Upper lobe of right lung (tissue), 1 donor: Measurements from ENCODE around the gene TBCK. TPM values are rescaled to one million over a fixed set of nuclear protein-coding genes. Genes with fewer than 3 reads are reported as not detected.

ENCODE experiments used
- ATAC-seq: fragments of 200-7000 bp; cut with Tn5 transposase; one replicate; pipeline ENCODE4 v1.9.1; 2020; ENCODE audit warnings: mild to moderate bottlenecking, moderate library complexity
- DNase-seq: peaks from one replicate; pipeline ENCODE4 v3.0.0-alpha.2; 2020
- H3K27ac ChIP-seq: fragments of 200-600 bp; one replicate; pipeline ENCODE4 v1.8.0; 2022
- H3K27me3 ChIP-seq: fragments of 200-600 bp; one replicate; pipeline ENCODE4 v1.8.0; 2022; ENCODE audit warnings: mild to moderate bottlenecking
- H3K36me3 ChIP-seq: fragments of 200-600 bp; one replicate; pipeline ENCODE4 v1.8.0; 2022
- H3K4me1 ChIP-seq: fragments of 200-600 bp; one replicate; pipeline ENCODE4 v1.8.0; 2022
- H3K4me3 ChIP-seq: fragments of 200-600 bp; one replicate; pipeline ENCODE4 v1.8.0; 2022; ENCODE audit warnings: mild to moderate bottlenecking
- H3K9me3 ChIP-seq: fragments of 200-600 bp; one replicate; pipeline ENCODE4 v1.8.0; 2022
- CTCF ChIP-seq: fragments of 200-600 bp; IDR thresholded peaks from one replicate; pipeline ENCODE4 v1.8.0; 2022; ENCODE audit warnings: antibody characterized with exemption
- intact Hi-C: fragments of 100-400 bp; cut with DNase I; formaldehyde crosslinking; loops from one replicate; pipeline ENCODE4 v1.11.0; 2022
- total RNA-seq: library from RNA; stranded (reverse); fragmentation: NEBNext Ultra II Directional; extraction: Animal tissue kit (Norgen Biotek cat#: 25700); gene quantifications from one replicate; pipeline ENCODE4 v1.2.1, GENCODE V29; 2021
- donor health status: DM: no; HTN: yes; CAD: no; lungs with severe emphysema.

Gene TBCK
- total RNA-seq, 1 donor from 2014 or later, result 51.7 TPM

- no peak overlapping the region for H3K27ac ChIP-seq
- TF ChIP-seq CTCF, result no peak
- intact Hi-C loops, result no loop called here
- peak overlapping the region; percentile 4 for H3K4me3 ChIP-seq
- no peaks in the 10 kb centered on the region for H3K27me3 ChIP-seq
- H3K9me3 ChIP-seq, result no peaks in the 10 kb centered on the region
- no peak for DNase-seq
- ATAC-seq, result no peak
- H3K4me1 ChIP-seq, result no peaks in the 10 kb centered on the region
- H3K36me3 ChIP-seq, result peaks cover 10% of the 10 kb centered on the region
These were observed 39.2 kb upstream of the TBCK start for GRCh38 chr4:106355193-106355592.

- no peaks in the 10 kb centered on the region for H3K27me3 ChIP-seq
- DNase-seq (no peak), ATAC-seq (no peak)
- no peak overlapping the region for H3K4me3 ChIP-seq
- no peaks in the 10 kb centered on the region for H3K9me3 ChIP-seq
- intact Hi-C loops, result no loop called here
- H3K4me1 ChIP-seq, result no peaks in the 10 kb centered on the region
- peaks cover 21% of the 10 kb centered on the region for H3K36me3 ChIP-seq
- TF ChIP-seq CTCF, result no peak
- no peak overlapping the region for H3K27ac ChIP-seq
These were observed 37.8 kb upstream of the TBCK start for GRCh38 chr4:106353786-106354185.

GRCh38 chr4:106351016-106351415 is 35.0 kb upstream of the TBCK start:
- no peak for DNase-seq
- no peak overlapping the region for H3K27ac ChIP-seq
- H3K4me3 ChIP-seq, result no peak overlapping the region
- no peaks in the 10 kb centered on the region for H3K4me1 ChIP-seq
- ATAC-seq, result no peak
- no peak for TF ChIP-seq CTCF
- peaks cover 38% of the 10 kb centered on the region for H3K36me3 ChIP-seq
- no peaks in the 10 kb centered on the region for H3K9me3 ChIP-seq
- no peaks in the 10 kb centered on the region for H3K27me3 ChIP-seq
- intact Hi-C loops, result no loop called here

DNA sequence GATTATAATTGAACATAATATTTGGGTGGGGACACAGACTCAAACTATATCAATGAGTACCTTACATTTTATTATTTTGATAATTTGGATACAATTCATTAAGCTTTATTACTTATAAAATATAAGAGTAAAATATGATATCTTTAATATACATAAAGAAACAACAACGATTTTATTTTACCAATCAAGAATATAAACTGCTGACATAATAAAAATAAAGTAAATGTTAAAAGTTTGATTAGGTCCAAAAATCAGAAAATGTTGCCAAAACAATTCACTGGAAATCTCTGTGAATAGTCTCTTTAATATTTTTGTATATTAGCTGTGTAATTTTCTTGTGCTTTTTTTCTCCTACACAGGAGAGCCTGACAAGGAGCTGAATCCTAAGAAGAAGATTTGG is 31.2 kb upstream of the TBCK start:
- H3K9me3 ChIP-seq, result no peaks in the 10 kb centered on the region
- ATAC-seq, result no peak
- H3K27ac ChIP-seq, result no peak overlapping the region
- H3K36me3 ChIP-seq, result peaks cover 38% of the 10 kb centered on the region
- H3K27me3 ChIP-seq, result no peaks in the 10 kb centered on the region
- H3K4me3 ChIP-seq, result no peak overlapping the region
- intact Hi-C loops, result no loop called here
- no peak for TF ChIP-seq CTCF
- H3K4me1 ChIP-seq, result no peaks in the 10 kb centered on the region
- DNase-seq, result no peak

DNA sequence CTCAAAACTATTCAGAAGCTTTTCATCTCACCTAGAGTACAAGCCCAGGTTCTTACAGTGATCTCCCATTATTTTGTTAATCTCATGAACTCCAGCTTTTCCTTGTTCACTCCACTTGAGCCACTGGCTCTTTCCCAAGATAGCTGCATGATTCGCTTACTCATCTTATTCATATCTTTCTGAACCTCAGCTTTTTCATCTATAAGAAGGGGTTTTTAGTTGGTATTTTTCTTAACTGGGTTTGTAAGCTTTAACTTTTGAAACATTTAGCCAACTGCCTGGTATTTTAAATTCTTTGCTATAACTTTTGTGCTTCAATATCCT is 28.6 kb upstream of the TBCK start:
- no peaks in the 10 kb centered on the region for H3K27me3 ChIP-seq
- H3K4me3 ChIP-seq, result no peak overlapping the region
- H3K36me3 ChIP-seq, result peaks cover 25% of the 10 kb centered on the region
- no peaks in the 10 kb centered on the region for H3K4me1 ChIP-seq
- intact Hi-C loops, result no loop called here
- no peak for DNase-seq
- TF ChIP-seq CTCF, result no peak
- H3K9me3 ChIP-seq, result no peaks in the 10 kb centered on the region
- H3K27ac ChIP-seq, result no peak overlapping the region
- ATAC-seq, result no peak

GRCh38 chr4:106343865-106344646 is 28.0 kb upstream of the TBCK start:
- Histone ChIP-seq H3K27ac (no peak overlapping the region), H3K27me3 (no peaks in the 10 kb centered on the region), H3K9me3 (no peaks in the 10 kb centered on the region), H3K4me1 (no peaks in the 10 kb centered on the region), H3K36me3 (peaks cover 19% of the 10 kb centered on the region), H3K4me3 (no peak overlapping the region)
- ATAC-seq, result no peak
- intact Hi-C loops, result no loop called here
- no peak for DNase-seq
- TF ChIP-seq CTCF, result no peak
